Muscle layer of colon (tissue), 2 donors: ENCODE data around the gene MEMO1.
"Not testable (repeated sequence)": the region's sequence is repeated elsewhere in the genome, so short reads cannot be mapped to it uniquely, and the experiment has no call there.

Source experiments
- H3K27ac ChIP-seq: one replicate; pipeline ENCODE4 v1.7.0; 2013; ENCODE audit warnings: low read depth, mild to moderate bottlenecking, low read length, moderate library complexity
- H3K27me3 ChIP-seq, 2 donors: one replicate each; pipeline ENCODE4 v1.7.0; 2013; ENCODE audit warnings: low read length in 2 of 2, mild to moderate bottlenecking in 2 of 2; ENCODE audit not compliant: insufficient read depth in 2 of 2, control insufficient read depth in 1 of 2
- H3K36me3 ChIP-seq: one replicate; pipeline ENCODE4 v1.7.0; 2013; ENCODE audit warnings: mild to moderate bottlenecking, low read length; ENCODE audit not compliant: insufficient read depth
- H3K4me1 ChIP-seq: one replicate; pipeline ENCODE4 v1.7.0; 2013; ENCODE audit warnings: mild to moderate bottlenecking, low read length; ENCODE audit not compliant: insufficient read depth
- H3K4me3 ChIP-seq, 2 donors: one replicate each; pipeline ENCODE4 v1.7.0; 2013; ENCODE audit warnings: low read length in 2 of 2, low read depth in 1 of 2, mild to moderate bottlenecking in 1 of 2, moderate library complexity in 1 of 2
- H3K9ac ChIP-seq: one replicate; pipeline ENCODE4 v1.7.0; 2013; ENCODE audit warnings: low read length
- H3K9me3 ChIP-seq: one replicate; pipeline ENCODE4 v1.7.0; 2013; ENCODE audit warnings: mild to moderate bottlenecking, low read length
- donor health status: abdominal sarcoma.
- donor health status: Adenocarcinoma of cecum.

MEMO1 gene

DNA sequence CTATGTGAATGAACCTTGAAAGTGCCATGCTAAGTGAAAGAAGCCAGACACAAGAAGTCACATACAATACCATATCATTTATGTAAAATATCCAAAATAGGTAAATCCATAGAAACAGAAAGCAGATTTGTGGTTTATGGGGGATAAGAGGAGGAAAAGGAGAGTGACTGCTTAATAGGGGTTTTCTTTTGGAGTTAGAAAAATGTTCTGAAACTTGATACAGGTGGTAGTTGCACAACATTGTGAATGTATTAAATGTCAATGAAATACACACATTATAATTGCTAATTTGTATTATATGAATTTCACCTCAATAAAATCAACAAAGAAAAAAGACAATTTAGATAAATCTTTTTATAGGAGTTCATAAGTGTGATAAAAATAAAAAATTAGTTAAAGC is 37.1 kb downstream of the MEMO1 start:
- no peak overlapping the region for H3K27ac ChIP-seq
- no peaks in the 10 kb centered on the region for H3K9me3 ChIP-seq
- H3K27me3 ChIP-seq, result no peaks in the 10 kb centered on the region
- H3K4me1 ChIP-seq, result no peaks in the 10 kb centered on the region
- no peak overlapping the region for H3K4me3 ChIP-seq
- no peak overlapping the region for H3K9ac ChIP-seq
- H3K36me3 ChIP-seq, result no peaks in the 10 kb centered on the region

DNA sequence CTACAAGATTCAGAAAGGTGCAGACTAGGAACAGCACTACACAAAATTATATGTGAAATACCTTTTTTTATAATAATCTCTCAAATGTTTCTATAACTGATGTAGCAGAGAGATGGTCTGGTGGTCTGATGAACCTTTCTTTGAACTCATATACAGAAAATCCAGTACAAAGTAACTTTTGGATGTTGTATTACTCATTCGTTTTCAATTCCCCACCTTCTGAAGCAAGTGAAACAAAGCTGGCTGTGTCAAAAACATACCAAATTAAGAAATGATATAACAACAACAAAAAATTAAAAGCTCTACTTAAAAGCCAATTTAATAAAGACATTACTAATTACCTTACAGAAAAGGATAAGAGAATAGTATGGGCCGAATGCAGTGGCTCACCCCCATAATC is 38.7 kb downstream of the MEMO1 start:
- H3K9ac ChIP-seq, result no peak overlapping the region
- no peaks in the 10 kb centered on the region for H3K9me3 ChIP-seq
- no peak overlapping the region for H3K4me3 ChIP-seq
- H3K27ac ChIP-seq, result no peak overlapping the region
- no peaks in the 10 kb centered on the region for H3K4me1 ChIP-seq
- H3K36me3 ChIP-seq, result no peaks in the 10 kb centered on the region
- H3K27me3 ChIP-seq, result no peaks in the 10 kb centered on the region

- no peaks in the 10 kb centered on the region for H3K4me1 ChIP-seq
- H3K27me3 ChIP-seq, result no peaks in the 10 kb centered on the region
- no peaks in the 10 kb centered on the region for H3K36me3 ChIP-seq
- no peaks in the 10 kb centered on the region for H3K9me3 ChIP-seq
- H3K9ac ChIP-seq, result no peak overlapping the region
- no peak overlapping the region for H3K4me3 ChIP-seq
- H3K27ac ChIP-seq, result no peak overlapping the region
Observed at GRCh38 chr2:31969178-31969577, 41.6 kb downstream of the MEMO1 start.

DNA sequence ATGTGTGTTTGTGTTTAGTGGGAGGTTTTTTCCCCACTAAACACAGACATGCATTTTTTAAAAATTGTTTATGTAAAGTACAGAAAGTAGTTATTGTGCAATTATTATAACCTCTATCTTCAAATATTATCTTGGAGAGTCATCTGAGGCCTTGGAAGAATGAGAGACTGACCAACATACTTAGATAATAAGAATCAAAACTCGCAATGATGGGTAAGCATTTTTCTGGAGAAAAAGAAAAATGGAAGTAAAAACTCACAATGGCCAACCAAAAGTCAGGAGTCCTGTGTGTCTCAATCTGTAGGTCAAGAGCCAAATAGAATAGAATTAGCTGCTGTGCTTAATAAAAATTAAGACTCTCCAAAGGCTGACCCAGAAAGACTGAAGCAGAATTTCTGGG is 43.0 kb downstream of the MEMO1 start:
- no peak overlapping the region for H3K27ac ChIP-seq
- H3K9ac ChIP-seq, result no peak overlapping the region
- no peaks in the 10 kb centered on the region for H3K27me3 ChIP-seq
- no peaks in the 10 kb centered on the region for H3K36me3 ChIP-seq
- H3K4me1 ChIP-seq, result no peaks in the 10 kb centered on the region
- H3K4me3 ChIP-seq, result no peak overlapping the region
- H3K9me3 ChIP-seq, result no peaks in the 10 kb centered on the region

GRCh38 chr2:31966402-31966801 is 44.4 kb downstream of the MEMO1 start:
- not testable (repeated sequence) for H3K27ac ChIP-seq, H3K9ac ChIP-seq, H3K9me3 ChIP-seq, H3K4me1 ChIP-seq, H3K27me3 ChIP-seq, H3K4me3 ChIP-seq, H3K36me3 ChIP-seq

DNA sequence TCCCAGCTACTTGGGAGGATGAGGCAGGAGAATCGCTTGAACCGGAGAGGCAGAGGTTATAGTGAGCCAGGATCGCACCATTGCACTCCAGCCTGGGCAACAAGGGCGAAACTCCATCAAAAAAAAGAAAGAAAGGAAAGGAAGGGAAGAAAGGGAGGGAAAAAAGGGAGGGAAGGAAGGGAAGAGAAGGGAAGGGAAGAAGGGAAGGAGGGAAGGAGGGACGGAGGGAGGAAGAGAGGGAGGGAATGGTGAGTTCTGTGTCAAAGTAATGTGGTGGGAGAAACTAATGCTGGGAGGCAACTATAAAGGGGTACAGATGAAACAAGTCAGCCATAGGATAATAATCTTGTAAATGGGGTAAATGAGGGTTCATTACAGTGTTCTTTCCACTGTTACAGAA is 45.7 kb downstream of the MEMO1 start:
- Histone ChIP-seq H3K9me3 (no peaks in the 10 kb centered on the region), H3K4me3 (no peak overlapping the region), H3K4me1 (no peaks in the 10 kb centered on the region), H3K36me3 (no peaks in the 10 kb centered on the region), H3K27ac (no peak overlapping the region), H3K27me3 (no peaks in the 10 kb centered on the region), H3K9ac (no peak overlapping the region)

DNA sequence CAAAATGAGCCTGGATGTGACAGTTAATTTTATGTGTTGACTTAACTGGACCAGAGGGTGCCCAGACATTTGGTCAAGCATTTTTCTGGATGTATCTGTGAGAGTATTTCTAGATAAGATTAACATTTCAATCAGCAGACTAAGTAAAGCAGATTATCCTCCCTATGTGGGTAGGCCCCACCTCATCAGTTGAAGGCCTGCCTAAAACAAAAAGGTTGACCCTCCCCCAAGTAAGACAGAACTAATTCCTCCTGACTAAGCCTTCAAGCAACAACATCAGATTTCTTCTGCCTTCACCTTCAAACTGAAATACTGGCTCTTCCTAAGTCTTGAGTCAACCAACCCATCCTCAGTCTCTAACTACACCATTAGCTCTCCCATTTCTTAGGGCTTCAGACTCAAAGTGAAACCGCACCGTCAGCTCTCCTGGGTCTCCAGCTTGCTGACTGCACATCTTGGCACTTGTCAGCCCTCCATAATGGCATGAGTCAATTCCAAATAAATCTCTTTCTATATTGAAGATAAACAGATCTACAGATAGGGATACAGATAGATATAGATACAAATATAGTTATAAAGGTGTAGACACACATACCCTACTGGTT is 47.9 kb downstream of the MEMO1 start:
- H3K9ac ChIP-seq, result no peak overlapping the region
- no peak overlapping the region for H3K27ac ChIP-seq

GRCh38 chr2:31958140-31958717 is 52.6 kb downstream of the MEMO1 start:
- Histone ChIP-seq H3K9ac (no peak overlapping the region), H3K4me3 (no peak overlapping the region), H3K9me3 (no peaks in the 10 kb centered on the region), H3K36me3 (no peaks in the 10 kb centered on the region), H3K27me3 (no peaks in the 10 kb centered on the region), H3K4me1 (no peaks in the 10 kb centered on the region), H3K27ac (no peak overlapping the region)

More for the DNA sequence above, 47.9 kb downstream of the MEMO1 start:
- Histone ChIP-seq H3K4me1 (no peaks in the 10 kb centered on the region), H3K9me3 (no peaks in the 10 kb centered on the region), H3K4me3 (no peak overlapping the region), H3K36me3 (no peaks in the 10 kb centered on the region), H3K27me3 (no peaks in the 10 kb centered on the region)

- no peak overlapping the region for H3K27ac ChIP-seq
- H3K9me3 ChIP-seq, result no peaks in the 10 kb centered on the region
- H3K9ac ChIP-seq, result no peak overlapping the region
- H3K4me3 ChIP-seq, result no peak overlapping the region
- H3K4me1 ChIP-seq, result no peaks in the 10 kb centered on the region
- no peaks in the 10 kb centered on the region for H3K36me3 ChIP-seq
- no peaks in the 10 kb centered on the region for H3K27me3 ChIP-seq
Observed at GRCh38 chr2:31957354-31958139, 53.3 kb downstream of the MEMO1 start.

DNA sequence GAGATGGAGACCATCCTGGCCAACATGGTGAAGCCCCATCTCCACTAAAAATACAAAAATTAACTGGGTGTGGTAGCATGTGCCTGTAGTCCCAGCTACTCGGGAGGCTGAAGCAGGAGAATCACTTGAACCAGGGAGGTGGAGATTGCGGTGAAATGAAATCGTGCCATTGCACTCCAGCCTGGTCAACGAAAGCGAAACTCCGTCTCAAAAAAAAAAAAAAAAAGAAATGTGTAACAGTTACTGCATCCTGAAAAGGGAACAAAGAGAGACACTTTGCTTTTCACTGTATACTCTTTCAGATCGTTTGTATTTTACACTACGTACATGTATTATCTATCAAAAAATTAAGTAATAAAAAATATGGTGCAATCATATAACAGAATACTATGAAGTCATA is 53.9 kb downstream of the MEMO1 start:
- H3K27ac ChIP-seq, H3K36me3 ChIP-seq, H3K27me3 ChIP-seq, H3K4me3 ChIP-seq, H3K9ac ChIP-seq, H3K4me1 ChIP-seq, H3K9me3 ChIP-seq: not testable (repeated sequence)

GRCh38 chr2:31956312-31956711 is 54.5 kb downstream of the MEMO1 start:
- no peak overlapping the region for H3K4me3 ChIP-seq

DNA sequence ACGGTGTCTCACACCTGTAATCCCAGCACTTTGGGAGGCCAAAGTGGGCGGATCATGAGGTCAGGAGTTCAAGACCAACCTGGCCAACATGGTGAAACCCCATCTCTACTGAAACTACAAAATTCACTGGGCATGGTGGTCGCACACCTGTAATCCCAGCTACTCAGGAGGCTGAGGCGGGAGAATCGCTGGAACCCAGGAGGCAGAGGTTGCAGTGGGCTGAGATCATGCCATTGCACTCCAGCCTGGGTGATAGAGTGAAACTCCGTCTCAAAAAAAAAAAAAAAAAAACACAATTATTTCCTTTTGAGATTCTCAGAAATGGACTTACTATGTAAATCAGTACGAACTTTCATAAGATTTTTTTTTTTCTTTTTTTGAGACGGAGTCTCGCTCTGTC is 57.7 kb downstream of the MEMO1 start:
- not testable (repeated sequence) for H3K27me3 ChIP-seq

More at GRCh38 chr2:31956312-31956711, 54.5 kb downstream of the MEMO1 start:
- Histone ChIP-seq H3K36me3 (no peaks in the 10 kb centered on the region), H3K4me1 (no peaks in the 10 kb centered on the region), H3K9ac (no peak overlapping the region), H3K27ac (no peak overlapping the region), H3K27me3 (no peaks in the 10 kb centered on the region), H3K9me3 (no peaks in the 10 kb centered on the region)

More for the DNA sequence above, 57.7 kb downstream of the MEMO1 start:
- not testable (repeated sequence) for H3K4me1 ChIP-seq, H3K27ac ChIP-seq, H3K36me3 ChIP-seq, H3K4me3 ChIP-seq, H3K9me3 ChIP-seq, H3K9ac ChIP-seq
